K562 (cell line): ENCODE data around the gene HSD17B11. TPM values are rescaled to one million over a fixed set of nuclear protein-coding genes. Genes with fewer than 3 reads are reported as not detected.

Source experiments
- ATAC-seq: fragments of 200-7000 bp; cut with Tn5 transposase; 3 replicates; pipeline ENCODE4 v1.9.1; 2020; ENCODE audit warnings: moderate library complexity
- BruUV-seq: library from RNA; stranded (reverse); fragments of 400-500 nt; replicated peaks from 2 replicates; lab custom pipeline; 2021; lab: Mats Ljungman, UMichigan
- CTCF ChIA-PET: fragments of 300-600 bp; formaldehyde crosslinking; extraction: SDS; loops from one replicate; lab custom pipeline; 2021; ENCODE audit warnings: low intra/inter-chr PET ratio; lab: Yijun Ruan, JAX
- POLR2A ChIA-PET: fragments of 300-600, 350-650 bp; sonication (Branson Sonifier 250); formaldehyde crosslinking; extraction: SDS; loops from one replicate; lab custom pipeline; 2021; ENCODE audit warnings: antibody characterized with exemption, inconsistent platforms; lab: Yijun Ruan, JAX
- DNase-seq, 4 experiments: peaks; one replicate each; pipeline versions ENCODE4 v3.0.0 to v3.0.0-alpha.2; 2011 to 2018; ENCODE audit warnings: low spot score in 3 of 4, mixed read lengths in 3 of 4; ENCODE audit errors: extremely low read depth in 1 of 4
- FAIRE-seq: peaks from 2 replicates; lab custom pipeline; 2011; peaks lifted over from hg19 to GRCh38; lab: Jason Lieb, UNC
- H2AFZ ChIP-seq: 2 replicates; pipeline ENCODE4 v1.6.0; 2011; ENCODE audit warnings: low read depth, low read length, control low read depth, inconsistent platforms
- H3K27ac ChIP-seq: fragments of 200-600 bp; 3 replicates; pipeline ENCODE4 v1.8.0; 2011; ENCODE audit warnings: low read depth, mild to moderate bottlenecking, control low read depth, inconsistent platforms, low read length, moderate library complexity, mixed read lengths; ENCODE audit errors: extremely low read depth
- H3K27me3 ChIP-seq, 2 experiments: fragments of 300-600 bp in 1 of 2; 2 replicates in 1 of 2; 3 replicates in 1 of 2; pipeline versions ENCODE4 v1.6.0 to v1.8.0; 2011; ENCODE audit warnings: inconsistent platforms in 2 of 2, low read length in 2 of 2, mild to moderate bottlenecking in 1 of 2, mixed read lengths in 1 of 2, moderate library complexity in 1 of 2; ENCODE audit not compliant: control insufficient read depth in 2 of 2, insufficient read depth in 2 of 2
- H3K36me3 ChIP-seq: fragments of 300-600 bp; 3 replicates; pipeline ENCODE4 v1.8.0; 2011; ENCODE audit warnings: mild to moderate bottlenecking, low read length, inconsistent platforms; ENCODE audit not compliant: control insufficient read depth, insufficient read depth
- H3K4me1 ChIP-seq, 2 experiments: fragments of 200-600 bp in 1 of 2; replicated peaks in 1 of 2; 2 replicates in 1 of 2; 3 replicates in 1 of 2; pipeline versions ENCODE4 v1.5.1 to v1.8.0; 2011; ENCODE audit warnings: inconsistent platforms in 2 of 2, low read length in 2 of 2, mild to moderate bottlenecking in 1 of 2, mixed read lengths in 1 of 2, moderate library complexity in 1 of 2; ENCODE audit not compliant: control insufficient read depth in 2 of 2, insufficient read depth in 2 of 2
- H3K4me2 ChIP-seq: 2 replicates; pipeline ENCODE4 v1.6.1; 2011; ENCODE audit warnings: low read length, control low read depth, inconsistent platforms, mixed read lengths; ENCODE audit not compliant: insufficient read depth
- H3K4me3 ChIP-seq: fragments of 200-600 bp; sonication (generic), shearing (Covaris generic); 2 replicates; pipeline ENCODE4 v1.5.1; 2016; ENCODE audit warnings: control low read depth, inconsistent platforms
- H3K79me2 ChIP-seq: fragments of 200-600 bp; 3 replicates; pipeline ENCODE4 v1.8.0; 2011; ENCODE audit warnings: low read length, inconsistent platforms; ENCODE audit not compliant: control insufficient read depth, insufficient read depth
- H3K9ac ChIP-seq, 2 experiments: 2 replicates each; pipeline versions ENCODE4 v1.6.0 to v1.6.1; 2011; ENCODE audit warnings: low read depth in 2 of 2, low read length in 2 of 2, control low read depth in 1 of 2, inconsistent platforms in 1 of 2, mild to moderate bottlenecking in 1 of 2, mixed read lengths in 1 of 2; ENCODE audit not compliant: insufficient read depth in 1 of 2
- H3K9me1 ChIP-seq: one replicate; pipeline ENCODE4 v1.6.0; 2011; ENCODE audit warnings: inconsistent platforms, mild to moderate bottlenecking, low read length, moderate library complexity; ENCODE audit not compliant: control insufficient read depth, insufficient read depth
- H3K9me3 ChIP-seq: replicated peaks from 2 replicates; pipeline ENCODE4 v1.5.1; 2011; ENCODE audit warnings: low read depth, low read length, inconsistent platforms; ENCODE audit not compliant: control insufficient read depth, insufficient read depth
- H4K20me1 ChIP-seq: replicated peaks from 2 replicates; pipeline ENCODE4 v1.6.1; 2011; ENCODE audit warnings: low read length, inconsistent platforms, mixed read lengths; ENCODE audit not compliant: control insufficient read depth, insufficient read depth
- ADNP ChIP-seq: fragments of 200-800 bp; sonication (Bioruptor generic); IDR thresholded peaks from 2 replicates; pipeline ENCODE4 v1.6.1; 2016; ENCODE audit warnings: missing genetic modification characterization, missing compliant biosample characterization
- BCOR ChIP-seq: fragments of 450-650 bp; IDR thresholded peaks from 2 replicates; pipeline ENCODE4 v1.6.1; 2016
- CCAR2 ChIP-seq: fragments of 200-400 bp; formaldehyde crosslinking; IDR thresholded peaks from 2 replicates; pipeline ENCODE4 v1.6.1; 2017; ENCODE audit warnings: mild to moderate bottlenecking, low read depth, low read length
- GTF2E2 ChIP-seq: fragments of 200-800 bp; sonication (Bioruptor generic); IDR thresholded peaks from 2 replicates; pipeline ENCODE4 v1.6.1; 2016; ENCODE audit warnings: missing genetic modification characterization, missing compliant biosample characterization
- KAT2B ChIP-seq: IDR thresholded peaks from one replicate; pipeline ENCODE4 v1.6.1; 2012; ENCODE audit warnings: low read depth, mild to moderate bottlenecking, control low read depth, inconsistent platforms, low read length, moderate library complexity
- SMAD4 ChIP-seq: fragments of 250-450 bp; sonication (Bioruptor Pico); conservative IDR thresholded peaks from 2 replicates; pipeline ENCODE4 v1.8.0; 2021; ENCODE audit warnings: inconsistent platforms, mild to moderate bottlenecking, moderate library complexity
- ZFP30 ChIP-seq: fragments of 250-450 bp; sonication (Bioruptor Pico); IDR thresholded peaks from 2 replicates; pipeline ENCODE4 v1.8.0; 2022; ENCODE audit warnings: moderate library complexity, mild to moderate bottlenecking, inconsistent platforms, borderline replicate concordance
- WGBS: fragments of 100-300 bp; shearing (Covaris generic); methylation state at CpG from one replicate; pipeline ENCODE4 v1.1.6; 2016; ENCODE audit warnings: low coverage, mixed read lengths; ENCODE audit not compliant: insufficient coverage; ENCODE audit errors: missing lambda C conversion rate; 5-methylcytosine and 5-hydroxymethylcytosine counted together
- in situ Hi-C: fragments of 300-500 bp; cut with MboI; formaldehyde crosslinking; loops from 4 replicates; pipeline ENCODE4 v1.15.0; 2018; ENCODE audit warnings: inconsistent platforms, mixed read lengths
- intact Hi-C: fragments of 100-400 bp; cut with micrococcal nuclease; formaldehyde crosslinking; loops from 2 replicates; pipeline ENCODE4 v1.14.2; 2022
- polyA plus RNA-seq, 8 experiments: library from polyadenylated mRNA; depleted of rRNA in 4 of 8; stranded (reverse) in 5 of 8; unstranded in 3 of 8; fragments of >200 nt; fragmentation: Nextera tagmentation in 2 of 8; fragmentation: Illumina TruSeq in 1 of 8; extraction: Ambion mirVana in 2 of 8; extraction: Trizol in 1 of 8; gene quantifications; 2 replicates each; pipeline versions ENCODE4 v1.2.1 to v1.2.3, GENCODE V29; 2011 to 2014; ENCODE audit warnings: inconsistent platforms in 1 of 8, missing spikeins in 1 of 8
- total RNA-seq, 7 experiments: library from RNA; depleted of rRNA in 6 of 7; stranded (reverse); fragments of >200 nt in 6 of 7; fragmentation: Illumina TruSeq in 2 of 7; extraction: Trizol in 2 of 7; gene quantifications; 2 replicates each; pipeline versions ENCODE4 v1.2.1 to v1.2.3, GENCODE V29; 2011 to 2021; ENCODE audit warnings: low replicate concordance in 1 of 7
- TF ChIP-seq, protein P1 (sequence below): fragments of 250-450 bp; sonication (Bioruptor Pico); IDR thresholded peaks from 2 replicates; pipeline ENCODE4 v1.8.0; 2021; ENCODE audit warnings: borderline replicate concordance, mild to moderate bottlenecking, moderate library complexity; ENCODE audit not compliant: poor library complexity, severe bottlenecking
- TF ChIP-seq, protein P2 (sequence below), 2 experiments: fragments of 450-650 bp; IDR thresholded peaks; 2 replicates each; pipeline ENCODE4 v1.6.1; 2016

The HSD17B11 gene
- total and polyA plus RNA-seq, 9 of the 15 experiments (the other 6 are each of a cell fraction or from before 2014, with no cell fraction given): 26.0 to 108 (median 81.0) TPM

DNA sequence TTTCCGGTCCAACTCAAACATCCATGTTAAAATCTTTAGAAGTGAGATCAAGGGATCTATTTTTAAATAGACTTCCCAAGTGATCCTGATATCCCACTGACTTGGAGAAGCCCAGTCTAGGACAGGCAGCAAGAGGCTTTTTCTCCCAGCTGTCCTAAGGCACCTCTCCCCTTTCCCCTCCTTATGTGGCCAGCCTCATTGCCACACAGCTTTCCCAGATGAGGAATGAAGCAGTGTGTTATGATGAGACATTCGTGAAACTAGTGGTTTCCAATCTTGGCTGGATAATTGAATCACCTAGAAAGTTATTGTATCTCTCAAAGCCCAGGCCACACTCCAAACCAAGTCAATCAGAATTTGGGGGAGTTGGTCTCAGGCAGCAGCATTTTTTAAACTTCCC is 51.5 kb downstream of the HSD17B11 start:
- WGBS: 63% methylated on average over 2 of the region's 2 CpGs
- H3K27me3 ChIP-seq: no peaks in the 10 kb centered on the region

DNA sequence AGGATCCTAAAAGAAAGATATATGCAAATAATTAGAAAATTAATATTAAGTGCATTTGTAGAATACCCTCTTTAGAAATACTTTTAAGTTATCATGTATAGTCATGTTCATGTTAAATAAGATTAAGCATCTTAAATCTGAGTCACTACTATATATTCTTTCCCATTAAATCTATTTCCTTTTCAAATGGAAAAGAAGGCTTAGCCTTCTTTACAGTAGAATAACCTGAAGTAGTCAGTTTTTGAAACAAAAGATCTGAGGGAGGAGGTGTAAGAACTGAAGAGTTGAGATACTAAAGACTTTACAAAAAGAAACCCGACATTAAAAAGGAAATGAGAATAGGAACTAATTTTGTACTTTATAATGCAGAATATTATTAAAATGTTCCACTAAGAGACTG is 53.6 kb downstream of the HSD17B11 start:
- no TSS peak for BruUV-seq
- no peak overlapping the region for H3K4me3 ChIP-seq

More for the DNA sequence above, 51.5 kb downstream of the HSD17B11 start:
- H3K36me3 ChIP-seq: peaks cover 59% of the 10 kb centered on the region
- H3K4me2 ChIP-seq: no peak overlapping the region
- ATAC-seq (no peak), DNase-seq (no peak), FAIRE-seq (no peak)
- H3K79me2 ChIP-seq: no peaks in the 10 kb centered on the region
- ChIA-PET POLR2A (no interaction called here), CTCF (no interaction called here)
- H2AFZ ChIP-seq: no peak overlapping the region
- intact Hi-C loops: no loop called here
- H3K4me3 ChIP-seq: no peak overlapping the region
- H3K27ac ChIP-seq: no peak overlapping the region
- no peak overlapping the region for H3K9ac ChIP-seq
- no peaks in the 10 kb centered on the region for H4K20me1 ChIP-seq
- no peaks in the 10 kb centered on the region for H3K4me1 ChIP-seq
- BruUV-seq: no TSS peak
- TF ChIP-seq, protein P1, sequence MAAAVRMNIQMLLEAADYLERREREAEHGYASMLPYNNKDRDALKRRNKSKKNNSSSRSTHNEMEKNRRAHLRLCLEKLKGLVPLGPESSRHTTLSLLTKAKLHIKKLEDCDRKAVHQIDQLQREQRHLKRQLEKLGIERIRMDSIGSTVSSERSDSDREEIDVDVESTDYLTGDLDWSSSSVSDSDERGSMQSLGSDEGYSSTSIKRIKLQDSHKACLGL: no peak
- no peaks in the 10 kb centered on the region for H3K9me1 ChIP-seq
- in situ Hi-C loops: no loop called here
- H3K9me3 ChIP-seq: no peaks in the 10 kb centered on the region; the same call in none of the 2 replicates

More for the DNA sequence above, 53.6 kb downstream of the HSD17B11 start:
- ATAC-seq (no peak), DNase-seq (no peak), FAIRE-seq (no peak)
- intact Hi-C loops (no loop called here), in situ Hi-C loops (no loop called here)
- Histone ChIP-seq H3K79me2 (no peaks in the 10 kb centered on the region), H3K9ac (no peak overlapping the region), H2AFZ (no peak overlapping the region), H3K4me2 (no peak overlapping the region), H4K20me1 (no peaks in the 10 kb centered on the region), H3K27me3 (no peaks in the 10 kb centered on the region), H3K4me1 (no peaks in the 10 kb centered on the region), H3K27ac (no peak overlapping the region), H3K9me1 (no peaks in the 10 kb centered on the region), H3K36me3 (peaks cover 54% of the 10 kb centered on the region), H3K9me3 (no peaks in the 10 kb centered on the region; the same call in none of the 2 replicates)
- WGBS: 94% methylated on average over 1 of the region's 1 CpG
- no peak for TF ChIP-seq BCOR
- TF ChIP-seq, protein P2, sequence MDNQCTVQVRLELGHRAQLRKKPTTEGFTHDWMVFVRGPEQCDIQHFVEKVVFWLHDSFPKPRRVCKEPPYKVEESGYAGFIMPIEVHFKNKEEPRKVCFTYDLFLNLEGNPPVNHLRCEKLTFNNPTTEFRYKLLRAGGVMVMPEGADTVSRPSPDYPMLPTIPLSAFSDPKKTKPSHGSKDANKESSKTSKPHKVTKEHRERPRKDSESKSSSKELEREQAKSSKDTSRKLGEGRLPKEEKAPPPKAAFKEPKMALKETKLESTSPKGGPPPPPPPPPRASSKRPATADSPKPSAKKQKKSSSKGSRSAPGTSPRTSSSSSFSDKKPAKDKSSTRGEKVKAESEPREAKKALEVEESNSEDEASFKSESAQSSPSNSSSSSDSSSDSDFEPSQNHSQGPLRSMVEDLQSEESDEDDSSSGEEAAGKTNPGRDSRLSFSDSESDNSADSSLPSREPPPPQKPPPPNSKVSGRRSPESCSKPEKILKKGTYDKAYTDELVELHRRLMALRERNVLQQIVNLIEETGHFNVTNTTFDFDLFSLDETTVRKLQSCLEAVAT (IDR thresholded peaks at IDR 0.05): no peak
- TF ChIP-seq KAT2B: no peak
- no peak for TF ChIP-seq ADNP (tag)
- TF ChIP-seq ZFP30 (CRISPR knock-in tag): no peak
- no peak for TF ChIP-seq GTF2E2 (tag)
- no peak for TF ChIP-seq SMAD4 (CRISPR knock-in tag)
- no peak for TF ChIP-seq CCAR2
- CTCF ChIA-PET: no interaction called here
- POLR2A ChIA-PET: no interaction called here
